Right kidney (tissue), 1 donor: Measurements from ENCODE around the gene PLCB1.
"Not testable (repeated sequence)": the region's sequence is repeated elsewhere in the genome, so short reads cannot be mapped to it uniquely, and the experiment has no call there.

Experiments used
- DNase-seq: peaks from one replicate; pipeline ENCODE4 v3.0.0-alpha.2; 2016

PLCB1 gene

GRCh38 chr20:8335495-8336195 lies 203.6 kb downstream of the PLCB1 start:
- DNase-seq = no peak

- no peak for DNase-seq
Measured at GRCh38 chr20:8339349-8339748, 207.3 kb downstream of the PLCB1 start.

- no peak for DNase-seq
Measured at GRCh38 chr20:8342391-8342790, 210.3 kb downstream of the PLCB1 start.

- DNase-seq = no peak
Measured at GRCh38 chr20:8344106-8344505, 212.0 kb downstream of the PLCB1 start.

GRCh38 chr20:8344631-8345030 lies 212.6 kb downstream of the PLCB1 start:
- DNase-seq = no peak

- DNase-seq = no peak
Measured at GRCh38 chr20:8346700-8347270, 214.7 kb downstream of the PLCB1 start.

GRCh38 chr20:8350225-8350624 lies 218.2 kb downstream of the PLCB1 start:
- DNase-seq = not testable (repeated sequence)

GRCh38 chr20:8352486-8352885 lies 220.4 kb downstream of the PLCB1 start:
- no peak for DNase-seq

- no peak for DNase-seq
Measured at GRCh38 chr20:8353512-8353911, 221.4 kb downstream of the PLCB1 start.

GRCh38 chr20:8355453-8355852 lies 223.4 kb downstream of the PLCB1 start:
- no peak for DNase-seq

- no peak for DNase-seq
Measured at GRCh38 chr20:8356806-8357205, 224.7 kb downstream of the PLCB1 start.

GRCh38 chr20:8357703-8358102 lies 225.6 kb downstream of the PLCB1 start:
- DNase-seq = no peak

GRCh38 chr20:8360035-8360434 lies 228.0 kb downstream of the PLCB1 start:
- DNase-seq = no peak

GRCh38 chr20:8361006-8361652 lies 229.1 kb downstream of the PLCB1 start:
- DNase-seq = no peak

GRCh38 chr20:8361779-8362178 lies 229.7 kb downstream of the PLCB1 start:
- no peak for DNase-seq

GRCh38 chr20:8362457-8362856 lies 230.4 kb downstream of the PLCB1 start:
- no peak for DNase-seq

GRCh38 chr20:8363970-8364733 lies 232.1 kb downstream of the PLCB1 start:
- DNase-seq = no peak

GRCh38 chr20:8364734-8365078 lies 232.6 kb downstream of the PLCB1 start:
- no peak for DNase-seq

GRCh38 chr20:8365634-8366033 lies 233.6 kb downstream of the PLCB1 start:
- DNase-seq = no peak

GRCh38 chr20:8366303-8366923 lies 234.3 kb downstream of the PLCB1 start:
- DNase-seq = no peak

- DNase-seq = no peak
Measured at GRCh38 chr20:8367689-8368088, 235.6 kb downstream of the PLCB1 start.

- no peak for DNase-seq
Measured at GRCh38 chr20:8368670-8369069, 236.6 kb downstream of the PLCB1 start.

GRCh38 chr20:8369311-8369710 lies 237.2 kb downstream of the PLCB1 start:
- no peak for DNase-seq
